H1 (cell line): ENCODE results near the gene RNF146. TPM values are rescaled to one million over a fixed set of nuclear protein-coding genes. Genes with fewer than 3 reads are reported as not detected.

Source experiments
- CTCF ChIA-PET: fragments of 300-600 bp; sonication (Branson Sonifier 250); formaldehyde crosslinking; loops from one replicate; lab custom pipeline; 2021; ENCODE audit not compliant: partially characterized antibody; lab: Charles Lee
- POLR2A ChIA-PET: fragments of 300-600 bp; sonication (Branson Sonifier 250); formaldehyde crosslinking; loops from one replicate; lab custom pipeline; 2021; ENCODE audit warnings: inconsistent platforms; ENCODE audit not compliant: partially characterized antibody; lab: Charles Lee
- DNase-seq, 2 experiments: peaks; one replicate each; pipeline versions ENCODE4 v3.0.0 to v3.0.0-alpha.2; 2010 to 2022; ENCODE audit warnings: low spot score in 2 of 2, low read depth in 1 of 2, mixed read lengths in 1 of 2
- FAIRE-seq: peaks from 2 replicates; lab custom pipeline; 2011; peaks lifted over from hg19 to GRCh38; lab: Jason Lieb, UNC
- H2AFZ ChIP-seq: 2 replicates; pipeline ENCODE4 v1.8.1; 2012; ENCODE audit warnings: low read length, inconsistent platforms
- H2AK5ac ChIP-seq: 2 replicates; pipeline ENCODE4 v1.6.1; 2013; ENCODE audit warnings: low read depth, low read length
- H2BK120ac ChIP-seq: replicated peaks from 2 replicates; pipeline ENCODE3; 2013; ENCODE audit warnings: low read depth, low read length, inconsistent platforms
- H2BK12ac ChIP-seq: 2 replicates; pipeline ENCODE4 v1.6.1; 2013; ENCODE audit warnings: low read depth, low read length
- H2BK15ac ChIP-seq: 2 replicates; pipeline ENCODE4 v1.6.1; 2013; ENCODE audit warnings: low read length
- H2BK20ac ChIP-seq: 2 replicates; pipeline ENCODE4 v1.6.1; 2013; ENCODE audit warnings: low read length
- H2BK5ac ChIP-seq: 2 replicates; pipeline ENCODE4 v1.6.1; 2013; ENCODE audit warnings: low read depth, low read length
- H3K14ac ChIP-seq: 2 replicates; pipeline ENCODE4 v1.6.1; 2013; ENCODE audit warnings: inconsistent platforms; ENCODE audit not compliant: insufficient read length
- H3K18ac ChIP-seq: 2 replicates; pipeline ENCODE4 v1.6.1; 2013; ENCODE audit warnings: low read length; ENCODE audit errors: extremely low read depth
- H3K23ac ChIP-seq: 2 replicates; pipeline ENCODE4 v1.6.1; 2013; ENCODE audit warnings: inconsistent platforms; ENCODE audit not compliant: insufficient read length
- H3K23me2 ChIP-seq: 2 replicates; pipeline ENCODE4 v1.6.1; 2013; ENCODE audit warnings: low read depth, low read length
- H3K27ac ChIP-seq: 2 replicates; pipeline ENCODE4 v1.6.1; 2011; ENCODE audit warnings: low read depth, low read length, inconsistent platforms
- H3K27me3 ChIP-seq, 4 experiments: replicated peaks in 1 of 4; 1 replicate in 1 of 4; 2 replicates in 3 of 4; pipeline versions ENCODE4 v1.6.1 to v1.8.1; 2011 to 2013; ENCODE audit warnings: low read length in 3 of 4, mild to moderate bottlenecking in 3 of 4, inconsistent platforms in 2 of 4, mixed read lengths in 2 of 4, moderate library complexity in 1 of 4; ENCODE audit not compliant: control insufficient read depth in 3 of 4, insufficient read depth in 3 of 4; ENCODE audit errors: extremely low read depth in 1 of 4
- H3K36me3 ChIP-seq, 4 experiments: 2 replicates each; pipeline versions ENCODE4 v1.6.1 to v1.8.1; 2011 to 2013; ENCODE audit warnings: mild to moderate bottlenecking in 4 of 4, low read length in 3 of 4, moderate library complexity in 2 of 4, control low read depth in 1 of 4, inconsistent platforms in 1 of 4; ENCODE audit not compliant: insufficient read depth in 4 of 4, control insufficient read depth in 2 of 4
- H3K4ac ChIP-seq: replicated peaks from 2 replicates; pipeline ENCODE3; 2013; ENCODE audit warnings: low read length, low read depth, mixed read lengths, inconsistent platforms; ENCODE audit not compliant: insufficient read length
- H3K4me1 ChIP-seq, 4 experiments: replicated peaks in 1 of 4; 1 replicate in 1 of 4; 2 replicates in 3 of 4; pipeline versions ENCODE4 v1.6.1 to v1.8.1; 2011 to 2013; ENCODE audit warnings: low read length in 3 of 4, inconsistent platforms in 2 of 4, mixed read lengths in 1 of 4; ENCODE audit not compliant: insufficient read depth in 4 of 4, control insufficient read depth in 3 of 4
- H3K4me2 ChIP-seq, 2 experiments: 2 replicates each; pipeline versions ENCODE4 v1.6.1 to v1.8.1; 2011 to 2013; ENCODE audit warnings: low read depth in 2 of 2, low read length in 2 of 2, control low read depth in 1 of 2, inconsistent platforms in 1 of 2, mild to moderate bottlenecking in 1 of 2; ENCODE audit not compliant: insufficient read depth in 1 of 2
- H3K4me3 ChIP-seq, 4 experiments: fragments of 200-600, 300-600 bp in 1 of 4; sonication (generic), shearing (Covaris generic), sonication (Bioruptor Twin) in 1 of 4; 2 replicates each; pipeline versions ENCODE4 v1.5.1 to v1.8.1; 2011 to 2016; ENCODE audit warnings: low read length in 4 of 4, low read depth in 3 of 4, control low read depth in 2 of 4, inconsistent platforms in 2 of 4, mild to moderate bottlenecking in 2 of 4, mixed read lengths in 1 of 4, moderate library complexity in 1 of 4; ENCODE audit not compliant: insufficient read depth in 2 of 4; ENCODE audit errors: extremely low read depth in 1 of 4
- H3K56ac ChIP-seq: replicated peaks from 2 replicates; pipeline ENCODE3; 2013; ENCODE audit warnings: low read depth, mild to moderate bottlenecking, mixed read lengths, low read length, inconsistent platforms; ENCODE audit not compliant: insufficient read length
- H3K79me1 ChIP-seq: 2 replicates; pipeline ENCODE4 v1.6.1; 2013; ENCODE audit warnings: low read depth, low read length, control low read depth
- H3K79me2 ChIP-seq, 2 experiments: 2 replicates each; pipeline versions ENCODE4 v1.6.1 to v1.8.1; 2012 to 2013; ENCODE audit warnings: low read length in 2 of 2, mild to moderate bottlenecking in 2 of 2, inconsistent platforms in 1 of 2; ENCODE audit not compliant: insufficient read depth in 2 of 2, control insufficient read depth in 1 of 2
- H3K9ac ChIP-seq, 4 experiments: replicated peaks in 1 of 4; 1 replicate in 1 of 4; 2 replicates in 3 of 4; pipeline versions ENCODE4 v1.6.1 to v1.8.1; 2011 to 2013; ENCODE audit warnings: low read depth in 3 of 4, low read length in 3 of 4, control low read depth in 2 of 4, mild to moderate bottlenecking in 2 of 4, moderate library complexity in 2 of 4, inconsistent platforms in 1 of 4; ENCODE audit errors: extremely low read depth in 1 of 4
- H3K9me3 ChIP-seq, 2 experiments: 2 replicates each; pipeline versions ENCODE4 v1.6.1 to v1.8.1; 2012 to 2013; ENCODE audit warnings: mild to moderate bottlenecking in 2 of 2, moderate library complexity in 2 of 2, control low read depth in 1 of 2, inconsistent platforms in 1 of 2, low read depth in 1 of 2, low read length in 1 of 2, mixed read lengths in 1 of 2; ENCODE audit not compliant: insufficient read depth in 2 of 2
- H4K20me1 ChIP-seq, 2 experiments: replicated peaks in 1 of 2; 2 replicates each; pipeline versions ENCODE3 to v1.8.1; 2011 to 2013; ENCODE audit warnings: inconsistent platforms in 2 of 2, low read length in 2 of 2, mild to moderate bottlenecking in 1 of 2; ENCODE audit not compliant: insufficient read depth in 2 of 2, control insufficient read depth in 1 of 2
- H4K5ac ChIP-seq: 2 replicates; pipeline ENCODE4 v1.6.1; 2013; ENCODE audit warnings: low read length, low read depth, mixed read lengths, inconsistent platforms; ENCODE audit not compliant: insufficient read length
- H4K8ac ChIP-seq: 2 replicates; pipeline ENCODE4 v1.8.0; 2013; ENCODE audit warnings: mild to moderate bottlenecking, moderate library complexity, low read length, inconsistent platforms; ENCODE audit not compliant: insufficient read depth; ENCODE audit errors: extremely low read depth
- H4K91ac ChIP-seq: replicated peaks from 2 replicates; pipeline ENCODE3; 2013; ENCODE audit warnings: low read length, mixed read lengths, inconsistent platforms; ENCODE audit not compliant: insufficient read length
- BCL11A ChIP-seq, 2 experiments: IDR thresholded peaks; one replicate each; pipeline ENCODE4 v1.6.1; 2011; ENCODE audit warnings: low read depth in 2 of 2, low read length in 2 of 2, mild to moderate bottlenecking in 2 of 2
- CBX8 ChIP-seq: fragments of 300-800, 300-1000 bp; sonication (generic); IDR thresholded peaks from 2 replicates; pipeline ENCODE4 v1.7.1; 2016; ENCODE audit warnings: low read depth, low read length, borderline replicate concordance
- CEBPB ChIP-seq: IDR thresholded peaks from 2 replicates; pipeline ENCODE4 v1.6.1; 2012; ENCODE audit warnings: low read depth, low read length
- CHD1 ChIP-seq: IDR thresholded peaks from 2 replicates; pipeline ENCODE4 v1.6.1; 2012; ENCODE audit warnings: low read depth, low read length, improper control_type of control experiment
- CTCF ChIP-seq, 3 experiments: IDR thresholded peaks; 1 replicate in 2 of 3; 2 replicates in 1 of 3; pipeline versions ENCODE4 v1.5.1 to v1.6.1; 2011; ENCODE audit warnings: low read length in 3 of 3, mild to moderate bottlenecking in 3 of 3, inconsistent platforms in 2 of 3, low read depth in 1 of 3, moderate library complexity in 1 of 3; ENCODE audit not compliant: insufficient read depth in 1 of 3; ENCODE audit errors: control extremely low read depth in 1 of 3
- EZH2 ChIP-seq: fragments of 200-600 bp; sonication (generic); IDR thresholded peaks from 2 replicates; pipeline ENCODE4 v1.7.1; 2012; ENCODE audit warnings: low read depth, mild to moderate bottlenecking, moderate library complexity, low read length, inconsistent platforms; ENCODE audit not compliant: severe bottlenecking
- MAFK ChIP-seq: IDR thresholded peaks from 2 replicates; pipeline ENCODE4 v1.6.1; 2012; ENCODE audit warnings: low read depth, mild to moderate bottlenecking, improper control_type of control experiment, low read length
- RAD21 ChIP-seq, 2 experiments: IDR thresholded peaks in 1 of 2; conservative IDR thresholded peaks in 1 of 2; 2 replicates each; pipeline ENCODE4 v1.6.1; 2011; ENCODE audit warnings: low read depth in 2 of 2, low read length in 2 of 2, improper control_type of control experiment in 1 of 2, inconsistent platforms in 1 of 2, mild to moderate bottlenecking in 1 of 2, moderate library complexity in 1 of 2
- RFX5 ChIP-seq: IDR thresholded peaks from 2 replicates; pipeline ENCODE4 v1.6.1; 2011; ENCODE audit warnings: low read depth, low read length, improper control_type of control experiment, borderline replicate concordance
- TAF7 ChIP-seq: optimal IDR thresholded peaks from 2 replicates; pipeline ENCODE3; 2011; ENCODE audit warnings: low read depth, mild to moderate bottlenecking, inconsistent platforms, low read length, moderate library complexity, borderline replicate concordance
- TCF12 ChIP-seq: IDR thresholded peaks from 2 replicates; pipeline ENCODE4 v1.6.1; 2011; ENCODE audit warnings: low read depth, mild to moderate bottlenecking, low read length
- YY1 ChIP-seq: IDR thresholded peaks from 2 replicates; pipeline ENCODE4 v1.6.1; 2011; ENCODE audit warnings: low read depth, mild to moderate bottlenecking, low read length
- whole genome bisulfite sequencing, 2 experiments: shearing (Covaris generic) in 1 of 2; methylation state at CpG; one replicate each; pipeline versions ENCODE4 v1.1.6 to v1.1.7; 2013 to 2015; ENCODE audit warnings: low lambda C conversion rate in 2 of 2, mixed read lengths in 2 of 2, inconsistent platforms in 1 of 2, low coverage in 1 of 2, missing lambda C conversion rate in 1 of 2; ENCODE audit not compliant: insufficient replicate concordance in 2 of 2, insufficient coverage in 1 of 2, insufficient read length in 1 of 2; ENCODE audit errors: extremely low coverage in 1 of 2, missing lambda C conversion rate in 1 of 2; 5-methylcytosine and 5-hydroxymethylcytosine counted together
- polyA plus RNA-seq, 7 experiments: library from polyadenylated mRNA; depleted of rRNA in 3 of 7; stranded (reverse) in 5 of 7; unstranded in 2 of 7; fragments of >200 nt in 5 of 7; fragments of 200-250 nt in 2 of 7; gene quantifications; 1 replicate in 5 of 7; 2 replicates in 1 of 7; 4 replicates in 1 of 7; pipeline versions ENCODE4 v1.2.1 to v1.2.3, GENCODE V29; 2011 to 2013; ENCODE audit warnings: missing spikeins in 2 of 7, mixed read lengths in 2 of 7
- total RNA-seq: library from RNA; stranded (reverse); fragmentation: NEBNext Ultra II Directional; extraction: Animal tissue kit (Norgen Biotek cat#: 25700); gene quantifications from 2 replicates; pipeline ENCODE4 v1.2.1, GENCODE V29; 2021

RNF146 gene
- total and polyA plus RNA-seq, 2 of the 8 experiments (the other 6 are each of a cell fraction or from before 2014, with no cell fraction given), result 16.1 to 30.8 TPM

GRCh38 chr6:127319686-127320085 lies 53.0 kb downstream of the RNF146 start:
- H3K14ac ChIP-seq, result no peak overlapping the region
- FAIRE-seq, result no peak
- H2BK20ac ChIP-seq, result no peak overlapping the region
- no peak overlapping the region for H3K4me3 ChIP-seq
- no peak overlapping the region for H3K27ac ChIP-seq
- peaks cover 0 to 2% of the 10 kb centered on the region in 2 experiments for H4K20me1 ChIP-seq
- no peak overlapping the region for H3K18ac ChIP-seq
- no peak overlapping the region for H4K91ac ChIP-seq
- H3K4me2 ChIP-seq, result no peak overlapping the region
- no peak overlapping the region for H3K9ac ChIP-seq
- CTCF ChIA-PET, result interaction anchor here (0.8 to 1.0 kb wide), 2 partner anchors 16 to 23 kb away, joined by 3 read pairs; no protein-coding TSS in a partner anchor
- H3K23me2 ChIP-seq, result no peaks in the 10 kb centered on the region
- no peaks in the 10 kb centered on the region for H3K9me3 ChIP-seq
- no peak overlapping the region for H2BK120ac ChIP-seq
- H3K23ac ChIP-seq, result no peak overlapping the region
- no peak for DNase-seq
- no peak overlapping the region for H2BK12ac ChIP-seq
- H2AFZ ChIP-seq, result no peak overlapping the region
- no peaks in the 10 kb centered on the region for H3K27me3 ChIP-seq
- no peaks in the 10 kb centered on the region for H3K4me1 ChIP-seq
- H2BK5ac ChIP-seq, result no peak overlapping the region
- H2AK5ac ChIP-seq, result no peak overlapping the region
- no peak overlapping the region for H3K56ac ChIP-seq
- no peaks in the 10 kb centered on the region for H3K79me1 ChIP-seq
- no peak overlapping the region for H2BK15ac ChIP-seq
- H4K8ac ChIP-seq, result no peak overlapping the region
- H3K4ac ChIP-seq, result no peak overlapping the region
- POLR2A ChIA-PET, result no interaction called here
- peaks cover 0 to 21% (median 0%) of the 10 kb centered on the region in 4 experiments; a peak in 3 of 8 replicates for H3K36me3 ChIP-seq
- H3K79me2 ChIP-seq, result no peaks in the 10 kb centered on the region
- no peak overlapping the region for H4K5ac ChIP-seq
- WGBS, 2 experiments, result 85% methylated on average over 1 of the region's 1 CpG; no CpG with 5 or more reads in 1 of the 2 experiments
- TF ChIP-seq BCL11A (IDR thresholded peaks at IDR 0.05; ENCODE audit: low read depth in 2 of 2, low read length in 2 of 2), result no peak
- TF ChIP-seq CBX8, result no peak
- TF ChIP-seq YY1, result no peak
- no peak for TF ChIP-seq CEBPB
- TF ChIP-seq EZH2, result no peak
- no peak for TF ChIP-seq CTCF (IDR thresholded peaks at IDR 0.05; ENCODE audit: control extremely low read depth in 1 of 3, insufficient read depth in 1 of 3, low read depth in 1 of 3, low read length in 3 of 3)
- no peak for TF ChIP-seq RAD21 (IDR thresholded peaks at IDR 0.05 in 1 of 2, conservative IDR thresholded peaks at IDR 0.05 in 1 of 2; ENCODE audit: low read depth in 2 of 2, low read length in 2 of 2)
- no peak for TF ChIP-seq TAF7
- TF ChIP-seq MAFK, result no peak
- TF ChIP-seq CHD1, result no peak
- no peak for TF ChIP-seq TCF12
- no peak for TF ChIP-seq RFX5
